ENCODE measurements around the gene TNXB. TPM values are rescaled to one million over a fixed set of nuclear protein-coding genes. Genes with fewer than 3 reads are reported as not detected.

Gene TNXB
- total and polyA plus RNA-seq, 9 of the 15 experiments (the other 6 are each of a cell fraction or from before 2014, with no cell fraction given) = 0.14 to 28.1 (median 12.4) TPM

DNA sequence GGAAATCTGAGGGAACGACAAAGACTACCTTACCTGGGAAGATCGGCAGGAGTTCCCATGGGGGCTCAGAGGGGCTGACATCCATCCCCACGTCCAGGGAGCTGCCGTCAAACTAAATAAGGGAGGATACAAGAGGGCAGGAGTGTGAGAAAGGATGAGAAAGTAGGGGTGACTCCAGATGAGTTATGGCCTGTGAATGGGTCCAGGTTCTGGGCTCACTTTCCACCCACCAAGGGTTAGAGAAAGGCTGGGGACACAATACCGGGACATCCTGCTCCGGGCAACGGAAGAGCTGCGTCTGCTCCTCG lies 18.2 kb upstream of the TNXB start:
- H3K4me3 ChIP-seq = peak overlapping the region; percentile 91
- TF ChIP-seq RFX1 (IDR thresholded peaks at IDR 0.05) (no peak), RUNX1 (IDR thresholded peaks at IDR 0.05; ENCODE audit: low read depth) (no peak), USF1 (CRISPR knock-in tag; IDR thresholded peaks at IDR 0.05) (peak; percentile 24; the same call in 1 of the 2 replicates), BHLHE40 (IDR thresholded peaks at IDR 0.05; ENCODE audit: low read length) (no peak), ZNF41 (CRISPR knock-in tag; conservative IDR thresholded peaks at IDR 0.05) (no peak), ETV5 (CRISPR knock-in tag; IDR thresholded peaks at IDR 0.05; ENCODE audit: low read depth) (0 out of 2 replicates have a peak, but pooled peaks have one; percentile 4), ZFX (CRISPR knock-in tag; IDR thresholded peaks at IDR 0.05) (0 out of 2 replicates have a peak, but pooled peaks have one; percentile 8), TEAD1 (CRISPR knock-in tag; IDR thresholded peaks at IDR 0.05) (0 out of 4 replicates have a peak, but pooled peaks of 1 of the 2 experiments have one; percentile 35), PTTG1 (tag; IDR thresholded peaks at IDR 0.05; ENCODE audit: low read depth) (no peak), ZNF311 (CRISPR knock-in tag; IDR thresholded peaks at IDR 0.05) (no peak), STAG1 (CRISPR knock-in tag; IDR thresholded peaks at IDR 0.05; ENCODE audit: borderline replicate concordance) (no peak)
- FAIRE-seq (no peak), ATAC-seq (no peak), DNase-seq (ENCODE audit: extremely low read depth in 1 of 4, low spot score in 3 of 4) (no peak)
- H3K9me1 ChIP-seq (ENCODE audit: control insufficient read depth, insufficient read depth, low read length) = no peaks in the 10 kb centered on the region
- H3K27me3 ChIP-seq (ENCODE audit: control insufficient read depth in 2 of 2, insufficient read depth in 2 of 2, low read length in 2 of 2) = no peaks in the 10 kb centered on the region
- no peaks in the 10 kb centered on the region for H4K20me1 ChIP-seq (replicated peaks; ENCODE audit: control insufficient read depth, insufficient read depth, low read length)
- in situ Hi-C loops (cut with MboI) (no loop called here), intact Hi-C loops (cut with micrococcal nuclease) (no loop called here)
- peak overlapping the region; percentile 90 to 94 for H3K9ac ChIP-seq (ENCODE audit: insufficient read depth in 1 of 2, low read depth in 2 of 2, low read length in 2 of 2)
- BruUV-seq (replicated peaks) = no TSS peak
- peaks cover 30 to 32% of the 10 kb centered on the region in 2 experiments for H3K4me1 ChIP-seq (replicated peaks in 1 of 2; ENCODE audit: control insufficient read depth in 2 of 2, insufficient read depth in 2 of 2, low read length in 2 of 2)
- no peaks in the 10 kb centered on the region for H3K9me3 ChIP-seq (replicated peaks; ENCODE audit: control insufficient read depth, insufficient read depth, low read depth, low read length)
- peaks cover 42% of the 10 kb centered on the region; the same call in 2 of the 3 replicates for H3K36me3 ChIP-seq (ENCODE audit: control insufficient read depth, insufficient read depth, low read length)
- 3% methylated on average over 9 of the region's 9 CpGs for WGBS (ENCODE audit: insufficient coverage, low coverage, missing lambda C conversion rate)
- peaks cover 39% of the 10 kb centered on the region for H3K79me2 ChIP-seq (ENCODE audit: control insufficient read depth, insufficient read depth, low read length)
- peak overlapping the region; percentile 94; the same call in 1 of the 2 replicates for H2AFZ ChIP-seq (ENCODE audit: low read depth, low read length)
- H3K27ac ChIP-seq (ENCODE audit: extremely low read depth, low read depth, low read length) = peak overlapping the region; percentile 86
- POLR2A ChIA-PET = interaction anchor here (0.8 to 3.9 kb wide), 7 partner anchors 9 to 77 kb away, joined by 3 to 20 read pairs (median 7); partner anchors contain the start of gene RNF5
- H3K4me2 ChIP-seq (ENCODE audit: insufficient read depth, low read length) = peak overlapping the region; percentile 99
- CTCF ChIA-PET (ENCODE audit: low intra/inter-chr PET ratio) = no interaction called here

Data from K562 (cell line).